SK-N-SH (cell line): ENCODE data around the gene PRM1. TPM values are rescaled to one million over a fixed set of nuclear protein-coding genes. Genes with fewer than 3 reads are reported as not detected.

Experiments used
- CTCF ChIA-PET: fragments of 300-600, 350-600 bp; formaldehyde crosslinking; extraction: SDS; loops from one replicate; lab custom pipeline; 2021; lab: Yijun Ruan, JAX
- POLR2A ChIA-PET: fragments of 350-600 bp; sonication (Branson Sonifier 250); formaldehyde crosslinking; extraction: SDS; loops from one replicate; lab custom pipeline; 2020; ENCODE audit warnings: antibody characterized with exemption, inconsistent platforms; lab: Yijun Ruan, JAX
- DNase-seq: peaks from one replicate; pipeline ENCODE4 v3.0.0; 2012
- H2AFZ ChIP-seq: fragments of 200-600 bp; sonication (generic); 2 replicates; pipeline ENCODE4 v1.8.1; 2016; ENCODE audit warnings: antibody characterized with exemption, mild to moderate bottlenecking, low read depth
- H3F3A ChIP-seq: fragments of 200-600 bp; sonication (generic); replicated peaks from 2 replicates; pipeline ENCODE3; 2016; ENCODE audit warnings: antibody characterized with exemption, mild to moderate bottlenecking; ENCODE audit not compliant: insufficient read depth
- H3K27ac ChIP-seq, 2 experiments: fragments of 200-500 bp in 1 of 2; fragments of 200-600 bp in 1 of 2; sonication (Bioruptor generic) in 1 of 2; sonication (generic), shearing (Covaris generic) in 1 of 2; 2 replicates each; pipeline versions ENCODE4 v1.5.1 to v1.6.1; 2014 to 2016; ENCODE audit warnings: low read depth in 2 of 2, inconsistent platforms in 1 of 2, low read length in 1 of 2, mild to moderate bottlenecking in 1 of 2, mixed read lengths in 1 of 2
- H3K27me3 ChIP-seq: fragments of 200-600 bp; sonication (generic), shearing (Covaris generic); 2 replicates; pipeline ENCODE4 v1.6.1; 2016; ENCODE audit warnings: mixed run types; ENCODE audit not compliant: insufficient read depth
- H3K36me3 ChIP-seq, 2 experiments: fragments of 200-500 bp in 1 of 2; fragments of 200-600 bp in 1 of 2; sonication (Bioruptor generic) in 1 of 2; sonication (generic) in 1 of 2; replicated peaks in 1 of 2; 2 replicates each; pipeline versions ENCODE3 to v1.5.1; 2014 to 2016; ENCODE audit warnings: low read length in 1 of 2, mild to moderate bottlenecking in 1 of 2; ENCODE audit not compliant: insufficient read depth in 2 of 2, control insufficient read depth in 1 of 2
- H3K4me1 ChIP-seq, 2 experiments: fragments of 200-500 bp in 1 of 2; fragments of 200-600 bp in 1 of 2; sonication (Bioruptor generic) in 1 of 2; sonication (generic), shearing (Covaris generic) in 1 of 2; 2 replicates each; pipeline versions ENCODE4 v1.5.1 to v1.6.1; 2014 to 2016; ENCODE audit warnings: low read depth in 1 of 2, low read length in 1 of 2, mixed run types in 1 of 2; ENCODE audit not compliant: insufficient read depth in 2 of 2, control insufficient read depth in 1 of 2
- H3K4me2 ChIP-seq: fragments of 200-600 bp; sonication (generic), shearing (Covaris generic); 2 replicates; pipeline ENCODE4 v1.6.1; 2017; ENCODE audit warnings: mixed run types
- H3K4me3 ChIP-seq, 2 experiments: fragments of 200-500 bp in 1 of 2; fragments of 200-600 bp in 1 of 2; sonication (Bioruptor generic) in 1 of 2; sonication (generic), shearing (Covaris generic) in 1 of 2; 2 replicates each; pipeline versions ENCODE4 v1.5.1 to v1.8.1; 2014 to 2016; ENCODE audit warnings: low read depth in 2 of 2, inconsistent platforms in 1 of 2, low read length in 1 of 2, mild to moderate bottlenecking in 1 of 2, mixed read lengths in 1 of 2, moderate library complexity in 1 of 2
- H3K79me2 ChIP-seq: fragments of 200-600 bp; sonication (generic); 2 replicates; pipeline ENCODE4 v1.8.1; 2017; ENCODE audit warnings: mild to moderate bottlenecking; ENCODE audit not compliant: insufficient read depth
- H3K9ac ChIP-seq: fragments of 200-600 bp; sonication (generic); 2 replicates; pipeline ENCODE4 v1.6.1; 2017; ENCODE audit warnings: mixed run types
- H3K9me2 ChIP-seq: fragments of 200-600 bp; sonication (generic); 2 replicates; pipeline ENCODE4 v1.6.1; 2017; ENCODE audit warnings: mixed run types
- H3K9me3 ChIP-seq: fragments of 200-600 bp; sonication (generic); 2 replicates; pipeline ENCODE4 v1.6.1; 2017; ENCODE audit warnings: mixed run types, mild to moderate bottlenecking, moderate library complexity
- H4K20me1 ChIP-seq: fragments of 200-600 bp; sonication (generic); 2 replicates; pipeline ENCODE4 v1.6.1; 2017; ENCODE audit warnings: mild to moderate bottlenecking, mixed run types; ENCODE audit not compliant: insufficient read depth
- CHD2 ChIP-seq: fragments of 150-350 bp; IDR thresholded peaks from 2 replicates; pipeline ENCODE4 v1.6.1; 2018; ENCODE audit warnings: low read length; ENCODE audit not compliant: partially characterized antibody
- ELF1 ChIP-seq: IDR thresholded peaks from 2 replicates; pipeline ENCODE4 v1.4.0; 2012
- EP300 ChIP-seq, 2 experiments: IDR thresholded peaks; 2 replicates each; pipeline versions ENCODE4 v1.4.0 to v1.6.1; 2012; ENCODE audit warnings: borderline replicate concordance in 1 of 2, low read depth in 1 of 2, low read length in 1 of 2
- EZH2phosphoT487 ChIP-seq: fragments of 200-600 bp; sonication (generic); IDR thresholded peaks from 2 replicates; pipeline ENCODE4 v1.6.1; 2017; ENCODE audit warnings: low read depth, mixed run types, mild to moderate bottlenecking, antibody characterized with exemption, moderate library complexity, borderline replicate concordance
- FOSL2 ChIP-seq: IDR thresholded peaks from 2 replicates; pipeline ENCODE4 v1.4.0; 2012; ENCODE audit warnings: low read depth, mild to moderate bottlenecking, moderate library complexity, borderline replicate concordance
- FOXM1 ChIP-seq: IDR thresholded peaks from 2 replicates; pipeline ENCODE4 v1.4.0; 2012; ENCODE audit warnings: low read depth, mild to moderate bottlenecking
- GATA2 ChIP-seq: sonication (generic); formaldehyde crosslinking; IDR thresholded peaks from 2 replicates; pipeline ENCODE4 v1.5.0; 2020; ENCODE audit warnings: mild to moderate bottlenecking, missing genetic modification reagents
- MXI1 ChIP-seq: IDR thresholded peaks from 2 replicates; pipeline ENCODE4 v1.6.1; 2012; ENCODE audit warnings: mild to moderate bottlenecking, low read depth, low read length, improper control_type of control experiment
- NFIC ChIP-seq: IDR thresholded peaks from 2 replicates; pipeline ENCODE4 v1.4.0; 2012; ENCODE audit warnings: borderline replicate concordance
- POLR2AphosphoS5 ChIP-seq: IDR thresholded peaks from 2 replicates; pipeline ENCODE4 v1.6.1; 2012; ENCODE audit warnings: low read depth, low read length
- RAD21 ChIP-seq: IDR thresholded peaks from 2 replicates; pipeline ENCODE4 v1.6.1; 2012; ENCODE audit warnings: mild to moderate bottlenecking, low read length
- RCOR1 ChIP-seq: fragments of 150-350 bp; IDR thresholded peaks from 2 replicates; pipeline ENCODE4 v1.6.1; 2017; ENCODE audit warnings: antibody characterized with exemption, low read length
- RFX5 ChIP-seq: IDR thresholded peaks from 2 replicates; pipeline ENCODE4 v1.6.1; 2012; ENCODE audit warnings: mild to moderate bottlenecking, improper control_type of control experiment, low read length
- RXRA ChIP-seq: IDR thresholded peaks from 2 replicates; pipeline ENCODE4 v1.4.0; 2012; ENCODE audit warnings: low read depth, mild to moderate bottlenecking, borderline replicate concordance
- SMC3 ChIP-seq: IDR thresholded peaks from 2 replicates; pipeline ENCODE4 v1.6.1; 2012; ENCODE audit warnings: low read depth, low read length, improper control_type of control experiment
- TAF1 ChIP-seq: IDR thresholded peaks from 2 replicates; pipeline ENCODE4 v1.6.1; 2012; ENCODE audit warnings: low read depth, mild to moderate bottlenecking, low read length, moderate library complexity, borderline replicate concordance
- WGBS: methylation state at CpG from one replicate; pipeline ENCODE4 v1.1.6; 2017; ENCODE audit warnings: low lambda C conversion rate; 5-methylcytosine and 5-hydroxymethylcytosine counted together
- polyA plus RNA-seq, 3 experiments: library from polyadenylated mRNA; depleted of rRNA; stranded (reverse); fragments of >200 nt; gene quantifications; 2 replicates each; pipeline ENCODE4 v1.2.3, GENCODE V29; 2012
- TF ChIP-seq, protein P1 (sequence below): fragments of 200-600 bp; sonication (generic); IDR thresholded peaks from 2 replicates; pipeline ENCODE4 v1.6.1; 2017; ENCODE audit warnings: antibody characterized with exemption, mild to moderate bottlenecking, moderate library complexity
- TF ChIP-seq, protein P2 (sequence below): fragments of 150-350 bp; IDR thresholded peaks from 2 replicates; pipeline ENCODE4 v1.6.1; 2017; ENCODE audit warnings: antibody characterized with exemption, low read length, low read depth, borderline replicate concordance
- TF ChIP-seq, protein P3 (sequence below): IDR thresholded peaks from 2 replicates; pipeline ENCODE4 v1.4.0; 2012; ENCODE audit warnings: low read depth, borderline replicate concordance
- TF ChIP-seq, protein P4 (sequence below): fragments of 150-350 bp; IDR thresholded peaks from 2 replicates; pipeline ENCODE4 v1.6.1; 2016; ENCODE audit warnings: mild to moderate bottlenecking, low read depth, low read length

PRM1 gene
- polyA plus RNA-seq, 1 of the 3 experiments (the other 2 are of a cell fraction) = not detected

DNA sequence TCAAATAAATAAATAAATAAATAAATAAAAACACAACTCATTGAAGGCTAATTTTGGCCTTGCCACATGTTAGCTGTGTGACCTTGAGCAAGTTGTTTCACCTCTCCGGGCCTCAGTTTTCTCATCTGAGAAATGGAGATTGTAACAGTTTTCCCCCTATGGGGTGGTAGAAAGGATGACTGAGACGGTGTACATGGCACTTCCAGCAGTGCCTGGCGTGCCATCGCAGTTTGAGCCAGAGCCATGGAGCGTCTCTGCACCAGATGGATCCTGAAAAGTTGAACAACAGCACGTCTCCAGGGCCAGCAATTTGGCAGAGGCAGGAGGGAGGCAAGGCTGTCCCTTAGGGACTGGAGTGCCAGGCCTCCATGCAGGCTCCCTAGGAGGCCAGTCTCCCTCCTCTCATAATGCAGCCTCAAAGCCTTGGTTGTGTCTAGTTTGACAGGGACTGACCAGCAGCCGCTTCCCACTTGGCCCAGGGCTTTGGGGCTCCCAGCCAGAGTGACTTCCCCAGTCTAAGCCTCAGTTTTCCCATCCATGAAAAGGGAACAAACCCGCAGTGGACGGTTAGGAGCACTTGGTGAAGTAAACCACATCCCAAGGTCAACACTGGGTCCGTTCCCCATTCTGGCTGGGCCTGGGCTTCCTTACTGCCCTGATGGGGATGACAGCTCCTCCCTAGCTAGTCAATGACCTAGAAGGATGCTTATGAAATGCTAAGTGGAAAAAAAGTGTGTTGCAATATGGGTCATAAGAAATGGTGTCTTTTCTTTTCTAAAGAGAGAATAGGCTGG, 44.5 kb downstream of the PRM1 start:
- POLR2A ChIA-PET = no interaction called here
- CTCF ChIA-PET = interaction anchor here (0.6 to 1.5 kb wide), 2 partner anchors 19 to 264 kb away, joined by 3 to 6 read pairs; partner anchors contain the start of gene SOCS1
- 89% methylated on average over 7 of the region's 10 CpGs for WGBS

More for the DNA sequence above, 44.5 kb downstream of the PRM1 start:
- no peak overlapping the region for H3K27ac ChIP-seq
- H4K20me1 ChIP-seq = no peaks in the 10 kb centered on the region
- no peaks in the 10 kb centered on the region for H3K79me2 ChIP-seq
- TF ChIP-seq FOXM1 (no peak), SMC3 (no peak), RXRA (no peak), ELF1 (no peak), NFIC (no peak), RAD21 (no peak), CHD2 (no peak), EP300 (IDR thresholded peaks at IDR 0.05; ENCODE audit: borderline replicate concordance in 1 of 2, low read depth in 1 of 2, low read length in 1 of 2) (no peak), POLR2AphosphoS5 (no peak), MXI1 (no peak), GATA2 (CRISPR knock-in tag) (no peak), FOSL2 (no peak), EZH2phosphoT487 (no peak), RFX5 (no peak), TAF1 (no peak), RCOR1 (no peak)
- TF ChIP-seq, protein P1, sequence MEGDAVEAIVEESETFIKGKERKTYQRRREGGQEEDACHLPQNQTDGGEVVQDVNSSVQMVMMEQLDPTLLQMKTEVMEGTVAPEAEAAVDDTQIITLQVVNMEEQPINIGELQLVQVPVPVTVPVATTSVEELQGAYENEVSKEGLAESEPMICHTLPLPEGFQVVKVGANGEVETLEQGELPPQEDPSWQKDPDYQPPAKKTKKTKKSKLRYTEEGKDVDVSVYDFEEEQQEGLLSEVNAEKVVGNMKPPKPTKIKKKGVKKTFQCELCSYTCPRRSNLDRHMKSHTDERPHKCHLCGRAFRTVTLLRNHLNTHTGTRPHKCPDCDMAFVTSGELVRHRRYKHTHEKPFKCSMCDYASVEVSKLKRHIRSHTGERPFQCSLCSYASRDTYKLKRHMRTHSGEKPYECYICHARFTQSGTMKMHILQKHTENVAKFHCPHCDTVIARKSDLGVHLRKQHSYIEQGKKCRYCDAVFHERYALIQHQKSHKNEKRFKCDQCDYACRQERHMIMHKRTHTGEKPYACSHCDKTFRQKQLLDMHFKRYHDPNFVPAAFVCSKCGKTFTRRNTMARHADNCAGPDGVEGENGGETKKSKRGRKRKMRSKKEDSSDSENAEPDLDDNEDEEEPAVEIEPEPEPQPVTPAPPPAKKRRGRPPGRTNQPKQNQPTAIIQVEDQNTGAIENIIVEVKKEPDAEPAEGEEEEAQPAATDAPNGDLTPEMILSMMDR = no peak
- TF ChIP-seq, protein P2, sequence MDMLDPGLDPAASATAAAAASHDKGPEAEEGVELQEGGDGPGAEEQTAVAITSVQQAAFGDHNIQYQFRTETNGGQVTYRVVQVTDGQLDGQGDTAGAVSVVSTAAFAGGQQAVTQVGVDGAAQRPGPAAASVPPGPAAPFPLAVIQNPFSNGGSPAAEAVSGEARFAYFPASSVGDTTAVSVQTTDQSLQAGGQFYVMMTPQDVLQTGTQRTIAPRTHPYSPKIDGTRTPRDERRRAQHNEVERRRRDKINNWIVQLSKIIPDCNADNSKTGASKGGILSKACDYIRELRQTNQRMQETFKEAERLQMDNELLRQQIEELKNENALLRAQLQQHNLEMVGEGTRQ = no peak
- TF ChIP-seq, protein P3, sequence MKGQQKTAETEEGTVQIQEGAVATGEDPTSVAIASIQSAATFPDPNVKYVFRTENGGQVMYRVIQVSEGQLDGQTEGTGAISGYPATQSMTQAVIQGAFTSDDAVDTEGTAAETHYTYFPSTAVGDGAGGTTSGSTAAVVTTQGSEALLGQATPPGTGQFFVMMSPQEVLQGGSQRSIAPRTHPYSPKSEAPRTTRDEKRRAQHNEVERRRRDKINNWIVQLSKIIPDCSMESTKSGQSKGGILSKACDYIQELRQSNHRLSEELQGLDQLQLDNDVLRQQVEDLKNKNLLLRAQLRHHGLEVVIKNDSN = no peak
- TF ChIP-seq, protein P4, sequence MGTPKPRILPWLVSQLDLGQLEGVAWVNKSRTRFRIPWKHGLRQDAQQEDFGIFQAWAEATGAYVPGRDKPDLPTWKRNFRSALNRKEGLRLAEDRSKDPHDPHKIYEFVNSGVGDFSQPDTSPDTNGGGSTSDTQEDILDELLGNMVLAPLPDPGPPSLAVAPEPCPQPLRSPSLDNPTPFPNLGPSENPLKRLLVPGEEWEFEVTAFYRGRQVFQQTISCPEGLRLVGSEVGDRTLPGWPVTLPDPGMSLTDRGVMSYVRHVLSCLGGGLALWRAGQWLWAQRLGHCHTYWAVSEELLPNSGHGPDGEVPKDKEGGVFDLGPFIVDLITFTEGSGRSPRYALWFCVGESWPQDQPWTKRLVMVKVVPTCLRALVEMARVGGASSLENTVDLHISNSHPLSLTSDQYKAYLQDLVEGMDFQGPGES = no peak
- H2AFZ ChIP-seq = no peak overlapping the region
- no peak for DNase-seq
- no peaks in the 10 kb centered on the region for H3F3A ChIP-seq
- H3K27me3 ChIP-seq = no peaks in the 10 kb centered on the region
- H3K36me3 ChIP-seq = no peaks in the 10 kb centered on the region
- H3K4me3 ChIP-seq = no peak overlapping the region
- no peaks in the 10 kb centered on the region; a peak in 1 of 4 replicates for H3K4me1 ChIP-seq
- no peaks in the 10 kb centered on the region for H3K9me3 ChIP-seq
- no peaks in the 10 kb centered on the region for H3K9me2 ChIP-seq
- H3K4me2 ChIP-seq = no peak overlapping the region
- H3K9ac ChIP-seq = no peak overlapping the region
